Stimulated activated CD8-positive, alpha-beta memory T cell treated with anti-CD3 and anti-CD28 coated beads, Interleukin-7, amount 100 ng/mL, for 1 hour (primary cell): ENCODE results near the gene GNE.
"Not testable (repeated sequence)": the region's sequence is repeated elsewhere in the genome, so short reads cannot be mapped to it uniquely, and the experiment has no call there.

Source experiments
- DNase-seq, 2 donors: peaks; one replicate each; pipeline ENCODE4 v3.0.0-alpha.2; 2020; ENCODE audit warnings: low read depth in 2 of 2

GNE gene

DNA sequence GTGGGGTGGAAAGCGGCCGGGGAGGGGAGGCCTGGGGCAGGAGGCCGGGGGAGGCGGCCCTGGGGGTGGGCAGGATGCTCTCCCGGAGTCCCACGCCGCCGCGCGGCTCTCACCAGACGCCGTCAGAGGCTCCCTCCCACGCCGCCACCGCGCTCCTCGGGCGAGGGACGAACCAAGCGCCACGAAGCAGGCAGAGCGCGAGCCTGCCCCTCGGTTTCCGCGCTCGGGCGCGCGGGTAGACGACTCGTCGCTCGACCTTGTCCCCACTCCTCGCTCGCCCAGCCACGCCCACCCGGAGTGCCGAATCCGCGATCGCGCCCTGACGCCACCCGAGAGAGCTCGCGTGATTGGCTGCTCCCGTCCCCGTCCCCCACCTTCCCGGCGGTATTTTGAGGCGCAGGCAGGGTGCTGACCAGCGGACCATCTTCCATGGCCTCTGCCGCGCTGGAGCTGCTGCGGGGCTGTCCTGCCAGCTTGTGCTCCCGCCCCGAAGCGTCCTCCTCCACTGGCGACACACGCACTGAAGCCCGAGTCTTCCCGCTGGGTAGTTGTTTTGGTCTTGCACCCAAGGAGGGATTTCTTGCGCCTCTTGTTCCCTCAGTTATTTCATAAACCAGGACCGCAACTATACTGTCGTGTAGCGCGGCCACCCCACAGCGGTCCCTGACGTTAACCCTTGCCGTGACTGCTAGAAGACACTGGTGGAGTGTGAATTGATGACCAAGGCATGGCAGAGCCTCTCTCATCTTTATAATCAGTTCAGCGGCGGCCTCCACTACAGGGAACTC is at the start of gene GNE:
TSS of gene GNE (minus strand) at position 241 of the 788 bp plus-strand sequence. CDS start 9,093 bp downstream, outside the sequence.
- peak; percentile 94 to 95 for DNase-seq

DNA sequence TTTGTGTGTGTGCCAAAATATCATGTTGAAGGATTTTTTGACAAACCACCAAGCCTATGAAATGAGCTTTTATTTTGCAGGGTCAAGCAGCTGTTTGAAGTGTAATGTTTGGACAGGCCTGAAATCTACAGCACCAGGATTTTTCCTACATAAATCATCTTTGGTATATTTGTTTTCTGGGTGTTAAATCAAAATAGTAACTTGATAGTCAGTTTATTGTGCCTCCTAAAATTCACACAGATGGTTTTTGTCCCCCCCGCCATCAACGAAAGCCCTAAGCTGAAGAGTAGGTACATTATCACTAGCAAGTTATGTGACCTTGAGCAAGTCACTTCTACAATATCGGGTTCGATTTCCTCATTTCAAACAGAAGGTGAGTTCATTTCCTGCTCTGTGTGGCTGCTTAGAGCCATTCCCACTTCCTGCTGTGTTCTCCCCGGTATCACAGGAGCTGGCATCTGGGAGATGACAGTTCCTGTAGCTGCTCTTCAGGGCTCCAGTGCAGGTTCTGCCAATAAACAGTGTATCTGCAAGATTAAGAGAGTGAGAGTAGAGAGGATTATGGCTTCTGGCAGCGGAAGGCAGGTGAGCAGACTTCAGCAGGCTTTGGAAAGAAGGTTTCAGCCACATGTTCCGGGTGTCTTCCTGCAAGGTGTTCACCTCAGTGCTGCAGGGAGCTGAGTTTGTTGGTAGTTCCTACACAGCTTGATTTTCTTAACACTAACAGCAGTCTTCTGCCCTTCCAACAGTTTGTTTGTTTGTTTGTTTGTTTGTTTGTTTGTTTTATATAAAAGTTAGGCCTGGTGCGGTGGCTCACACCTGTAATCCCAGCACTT is 48.4 kb upstream of the GNE start:
- DNase-seq: no peak

DNA sequence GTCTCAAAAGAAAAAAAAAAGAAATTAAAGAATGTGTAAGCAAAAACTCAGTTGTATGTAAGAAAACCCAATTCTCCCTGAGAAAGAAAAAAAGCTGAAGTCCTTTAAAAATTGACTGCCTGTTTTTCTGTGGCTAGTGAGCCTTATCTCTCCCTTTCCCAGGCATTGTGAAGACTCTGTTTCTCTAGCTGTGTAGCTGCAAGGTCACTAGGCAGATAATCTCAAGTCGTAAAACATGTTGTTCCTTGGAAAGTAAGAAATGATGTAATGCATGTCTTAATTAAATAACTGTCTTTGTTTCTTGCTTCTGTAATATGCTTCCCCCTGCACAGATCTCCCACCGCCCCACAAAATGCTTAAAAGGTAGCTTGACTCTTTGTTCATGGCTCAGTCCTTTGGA is 46.1 kb upstream of the GNE start:
- DNase-seq: not testable (repeated sequence)

- DNase-seq: no peak
Observed at GRCh38 chr9:36301227-36301626, 43.0 kb upstream of the GNE start.

DNA sequence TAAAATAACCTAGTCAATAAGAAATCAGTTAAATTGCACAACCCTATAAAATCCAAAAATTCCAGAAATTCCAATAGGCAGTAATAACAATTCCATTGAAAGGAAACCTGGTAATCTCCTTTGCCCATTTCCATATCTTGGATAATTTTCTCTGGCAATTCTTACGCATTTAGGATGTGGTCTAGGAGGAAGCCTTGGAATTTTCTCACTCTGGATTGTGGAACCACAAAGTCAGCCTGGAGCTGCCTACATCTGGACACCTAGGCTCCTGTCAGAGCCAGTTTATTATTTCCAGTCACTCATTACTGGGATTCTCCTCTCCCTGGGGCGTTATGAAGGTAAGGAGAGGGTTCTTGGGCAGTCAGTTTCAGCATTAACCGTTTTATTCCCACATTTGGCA is 40.3 kb upstream of the GNE start:
- DNase-seq: no peak

DNA sequence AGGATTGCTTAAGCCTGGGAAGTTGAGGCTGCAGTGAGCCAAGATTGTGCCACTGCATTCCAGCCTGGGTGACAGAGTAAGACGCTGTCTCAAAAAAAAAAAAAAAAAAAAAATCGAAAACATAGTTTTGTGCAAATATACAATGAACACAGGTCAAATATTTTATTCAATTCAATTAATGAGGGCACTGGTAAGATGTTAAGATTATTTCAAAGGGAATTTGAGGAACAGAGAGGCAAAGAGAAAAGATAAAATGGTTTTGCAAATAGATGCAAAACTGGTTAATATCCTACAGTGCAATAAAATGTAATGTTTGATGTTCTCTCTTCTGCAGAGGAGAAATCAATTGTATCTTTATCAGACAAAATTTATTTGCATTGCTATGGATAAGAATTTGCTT is 39.5 kb upstream of the GNE start:
- DNase-seq: no peak

DNA sequence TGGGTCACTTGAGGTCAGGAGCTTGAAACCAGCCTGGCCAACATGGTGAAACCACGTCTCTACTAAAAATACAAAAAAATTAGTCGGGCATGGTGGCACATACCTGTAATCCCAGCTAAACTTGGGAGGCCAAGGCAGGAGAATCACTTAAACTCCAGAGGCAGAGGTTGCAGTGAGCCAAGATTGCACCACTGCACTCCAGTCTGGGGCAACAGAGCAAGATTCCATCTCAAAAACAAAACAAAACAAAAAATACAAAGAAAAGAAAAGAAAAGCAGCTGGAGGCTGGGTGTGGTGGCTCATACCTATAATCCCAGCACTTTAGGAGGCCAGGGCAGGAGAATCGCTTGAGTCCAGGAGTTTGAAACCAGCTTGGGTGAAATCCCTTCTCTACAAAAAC is 36.7 kb upstream of the GNE start:
- not testable (repeated sequence) for DNase-seq

DNA sequence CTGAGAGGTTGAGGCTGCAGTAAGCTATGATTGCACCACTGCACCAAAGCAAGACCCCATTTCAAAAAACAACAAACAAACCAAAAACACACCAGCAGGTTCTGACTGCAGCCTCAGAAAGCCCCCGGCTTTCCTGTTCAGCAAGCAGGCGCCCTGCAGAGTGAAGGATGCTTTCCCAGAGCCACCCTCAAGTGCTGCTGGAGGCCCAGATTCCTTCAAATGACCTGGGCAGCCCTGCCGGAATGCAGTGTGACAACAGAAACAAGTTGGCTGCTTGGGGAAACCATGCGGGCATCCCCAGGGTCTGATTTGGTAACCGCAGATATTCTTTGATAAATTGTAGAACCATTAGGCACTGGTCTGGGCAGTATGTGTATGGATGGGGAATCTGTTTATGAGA is 35.7 kb upstream of the GNE start:
- no peak for DNase-seq

GRCh38 chr9:36293171-36293570 is 34.9 kb upstream of the GNE start:
- no peak for DNase-seq

DNA sequence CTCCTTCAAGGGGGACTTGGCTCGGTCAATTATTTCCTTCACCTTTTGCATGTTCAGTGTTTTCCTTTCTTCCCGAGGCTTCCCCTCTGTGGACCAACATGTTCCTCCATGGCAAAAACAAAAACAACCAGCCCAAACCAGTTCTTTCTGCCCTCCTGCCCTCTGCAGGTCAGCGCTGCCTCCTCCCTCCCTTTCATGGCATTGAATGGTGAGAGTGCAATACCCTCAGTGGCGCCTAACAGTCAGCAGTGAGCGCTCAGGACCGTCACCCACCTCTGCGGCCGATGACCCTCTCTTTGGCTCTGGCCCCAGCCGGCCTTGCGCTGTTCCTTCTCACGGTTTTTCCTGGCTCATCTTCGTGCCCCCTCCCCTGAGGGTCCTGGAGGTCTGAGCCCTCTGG is 34.4 kb upstream of the GNE start:
- no peak for DNase-seq

DNA sequence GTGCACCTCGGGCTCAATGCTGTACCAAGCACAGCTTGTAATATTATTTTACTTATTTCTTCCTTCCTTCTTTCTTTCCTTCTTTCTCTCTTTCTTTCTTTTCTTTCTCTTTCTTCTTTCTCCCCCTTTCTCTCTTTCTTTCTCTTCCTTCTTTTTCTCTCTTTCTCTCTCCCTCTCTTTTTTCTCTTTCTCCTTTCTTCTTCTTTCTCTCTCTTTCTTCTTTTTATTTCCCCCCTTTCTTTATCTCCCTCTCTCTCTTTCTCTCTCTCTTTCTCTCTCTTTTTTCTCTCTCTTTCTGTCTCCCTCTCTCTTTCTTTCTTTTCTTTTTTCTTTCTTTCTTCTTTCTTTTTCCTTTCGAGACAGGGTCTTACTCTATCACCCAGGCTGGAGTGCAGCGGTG is 32.7 kb upstream of the GNE start:
- DNase-seq: no peak

- DNase-seq: no peak
Observed at GRCh38 chr9:36289836-36290435, 31.7 kb upstream of the GNE start.

DNA sequence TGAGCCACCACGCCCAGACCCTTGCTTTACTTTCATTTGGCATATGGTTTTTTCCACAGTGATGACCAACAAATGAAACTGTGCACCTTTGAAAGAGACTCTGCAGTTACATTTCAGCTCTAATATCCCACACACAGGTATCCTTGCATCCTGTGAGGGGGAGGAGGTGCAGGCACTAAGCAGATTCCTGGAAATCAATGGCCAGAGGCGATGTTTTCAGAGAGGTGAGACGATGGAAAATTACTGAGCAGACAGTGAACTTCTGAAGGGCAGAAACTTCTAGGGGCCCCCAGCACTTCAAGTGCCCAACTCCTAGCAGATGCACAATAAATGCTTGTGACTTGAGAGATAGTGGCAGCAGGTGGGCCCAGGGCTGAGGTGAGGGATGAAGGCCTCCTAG is 29.8 kb upstream of the GNE start:
- DNase-seq: no peak

DNA sequence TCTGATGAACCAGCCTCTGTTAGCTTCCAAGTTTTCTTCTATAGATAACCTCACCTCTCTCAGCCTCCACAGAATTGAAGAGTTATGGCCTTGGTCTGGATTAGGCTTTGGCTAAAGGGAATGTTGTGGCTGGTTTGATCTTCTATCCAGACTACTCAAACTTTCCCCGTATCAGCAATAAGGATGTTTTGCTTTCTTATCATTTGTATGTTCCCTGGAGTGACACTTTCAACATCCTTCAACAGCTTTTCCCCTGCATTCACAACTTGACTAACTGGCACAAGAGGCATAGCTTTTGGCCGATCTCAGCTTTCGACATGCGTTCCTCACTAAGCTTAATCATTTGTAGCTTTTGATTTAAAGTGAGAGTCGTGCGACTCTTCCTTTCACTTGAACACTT is 28.1 kb upstream of the GNE start:
- no peak for DNase-seq

DNA sequence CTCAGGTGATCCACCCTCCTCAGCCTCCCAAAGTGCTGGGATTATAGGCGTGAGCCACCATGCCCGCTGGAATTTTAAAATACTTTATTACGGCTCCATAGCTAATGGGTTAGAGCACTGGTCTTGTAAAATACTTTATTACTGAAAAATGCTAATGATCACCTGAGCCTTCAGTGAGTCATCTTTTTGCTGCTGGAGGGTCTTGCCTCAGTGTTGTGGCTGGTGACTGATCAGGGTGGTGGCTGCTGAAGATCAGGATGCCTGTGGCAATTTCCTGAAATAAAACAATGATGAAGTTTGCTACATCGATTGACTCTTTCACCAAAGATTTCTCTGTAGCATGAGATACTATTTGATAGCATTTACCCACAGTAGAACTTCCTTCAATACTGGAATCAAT is 26.0 kb upstream of the GNE start:
- no peak for DNase-seq

GRCh38 chr9:36282275-36282674 is 24.0 kb upstream of the GNE start:
- no peak for DNase-seq

GRCh38 chr9:36280989-36281388 is 22.7 kb upstream of the GNE start:
- no peak for DNase-seq

GRCh38 chr9:36278243-36278642 is 20.0 kb upstream of the GNE start:
- no peak for DNase-seq

DNA sequence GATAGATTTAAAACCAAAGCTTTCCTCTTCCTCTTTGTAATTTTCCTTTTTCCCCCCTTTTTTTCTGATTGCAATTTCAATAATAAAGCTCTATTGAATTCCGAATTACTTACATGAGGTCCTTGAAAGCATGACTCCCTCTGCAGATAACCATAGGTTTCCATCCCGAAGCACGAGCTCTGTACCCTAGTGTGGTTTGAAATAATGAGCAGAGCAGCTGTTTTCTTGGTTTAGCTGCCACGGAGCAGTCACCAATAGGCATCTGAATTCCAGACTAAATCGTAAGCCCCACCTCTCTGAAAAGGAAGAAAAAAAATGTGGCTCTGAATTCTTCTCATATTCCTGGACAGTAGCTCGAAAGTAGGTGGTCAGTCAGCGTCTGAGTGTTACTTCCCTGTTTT is 18.5 kb upstream of the GNE start:
- DNase-seq: no peak

GRCh38 chr9:36276254-36276653 is 18.0 kb upstream of the GNE start:
- no peak for DNase-seq

GRCh38 chr9:36275060-36275459 is 16.8 kb upstream of the GNE start:
- no peak for DNase-seq

GRCh38 chr9:36273354-36273753 is 15.1 kb upstream of the GNE start:
- not testable (repeated sequence) for DNase-seq

GRCh38 chr9:36268007-36268427 is 9.8 kb upstream of the GNE start:
- DNase-seq: no peak
